ENCODE measurements around the gene CTDP1.

Gene CTDP1

DNA sequence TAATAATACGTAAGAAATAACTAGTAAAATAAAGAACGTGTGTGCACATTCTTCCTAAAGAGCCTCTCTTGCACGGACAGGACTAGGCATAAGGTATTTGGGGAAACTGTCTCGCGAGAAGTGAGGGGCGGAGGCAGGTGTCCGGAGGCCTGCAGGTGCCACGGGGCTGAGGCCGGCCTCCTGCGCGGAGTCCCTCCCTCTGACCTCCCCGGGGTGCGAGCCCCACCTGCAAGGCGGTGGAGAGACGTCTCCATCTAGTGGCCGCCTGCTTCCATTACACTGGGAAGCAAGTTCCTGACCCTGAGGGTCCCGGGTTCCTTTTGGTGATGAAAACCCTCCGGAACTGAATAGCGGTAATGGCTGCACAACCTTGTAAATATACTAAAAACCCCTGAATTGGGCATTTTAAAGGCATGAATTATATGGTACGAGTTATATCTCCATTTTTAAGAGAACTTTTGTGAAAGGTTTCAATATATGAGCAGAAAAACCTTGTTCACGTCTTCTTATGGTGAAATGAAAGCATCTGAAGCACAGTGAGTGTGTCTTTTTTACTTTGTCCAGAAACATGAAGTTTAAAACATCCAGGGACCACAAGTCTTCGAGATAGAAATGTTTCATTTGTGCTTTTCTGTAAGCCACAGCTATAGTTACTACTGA lies 35.5 kb upstream of the CTDP1 start:
- peak; percentile 74 for DNase-seq

DNA sequence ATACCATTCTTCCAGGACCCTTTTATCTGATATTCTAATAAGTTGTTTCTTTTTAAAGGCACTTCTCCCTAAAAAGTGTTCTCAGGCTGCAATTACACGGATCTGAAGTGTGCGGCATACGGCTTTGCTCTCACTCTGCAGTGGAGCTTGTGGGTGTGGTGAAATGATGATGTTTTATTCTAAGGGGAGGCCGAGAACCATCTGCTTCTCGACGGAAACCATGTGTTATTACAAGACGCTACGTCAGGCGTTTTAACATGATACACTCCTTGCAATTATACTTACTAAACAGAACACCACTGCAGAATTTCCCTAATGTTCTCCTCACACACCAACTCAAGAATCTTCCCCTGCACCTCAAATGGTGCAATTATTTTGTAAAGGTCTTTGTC lies 34.9 kb upstream of the CTDP1 start:
- no peak for DNase-seq

DNA sequence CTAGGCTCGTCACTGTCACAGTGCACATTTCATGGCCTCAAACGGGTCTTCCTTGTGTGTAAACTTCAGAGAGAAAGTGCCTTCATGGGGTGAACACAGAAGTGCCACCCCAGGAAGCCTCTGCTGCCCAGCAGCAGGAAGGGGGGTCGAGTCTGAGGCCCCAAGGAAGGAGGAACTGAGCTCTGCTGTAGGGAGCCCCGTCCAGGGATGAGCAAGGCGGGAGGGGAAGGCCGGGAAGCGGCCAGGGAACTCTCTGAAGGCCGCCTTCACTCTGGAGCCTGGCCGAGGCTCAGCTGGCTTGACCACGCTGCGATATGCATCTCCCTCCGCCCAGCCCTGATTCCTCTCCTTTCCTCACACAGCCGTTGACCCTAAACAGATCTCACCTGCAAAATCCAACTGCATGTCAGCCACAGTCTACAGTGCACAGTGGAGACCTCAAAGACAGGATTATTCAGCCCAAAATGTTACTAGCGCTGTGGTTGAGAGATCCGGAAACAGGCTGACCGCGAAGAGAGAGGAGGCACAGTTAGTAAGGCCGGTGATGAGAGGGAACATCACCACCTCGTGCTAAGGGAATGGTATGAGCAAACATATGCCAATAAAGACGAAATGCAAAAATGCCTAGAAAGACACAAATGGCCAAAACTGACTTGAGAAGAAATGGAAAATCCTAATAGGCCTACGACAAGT lies 34.2 kb upstream of the CTDP1 start:
- no peak for DNase-seq

DNA sequence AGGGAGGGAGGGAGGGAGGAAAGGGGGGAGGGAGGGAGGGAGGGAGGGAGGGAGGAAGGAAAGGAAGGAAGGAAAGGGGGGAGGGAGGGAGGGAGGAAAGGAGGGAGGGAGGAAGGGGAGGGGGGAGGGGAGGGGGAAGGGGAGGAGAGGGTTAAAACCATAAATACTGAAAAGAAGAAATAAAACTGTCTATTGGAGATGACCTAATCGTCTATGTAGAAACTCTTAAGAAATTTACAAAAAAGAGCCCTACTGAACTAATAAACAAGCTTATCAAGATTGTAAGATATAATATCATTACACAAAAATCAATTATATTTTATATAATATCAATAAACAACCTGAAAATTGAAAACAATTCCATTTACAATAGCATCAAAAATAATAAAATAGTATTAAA lies 32.3 kb upstream of the CTDP1 start:
- no peak for DNase-seq

DNA sequence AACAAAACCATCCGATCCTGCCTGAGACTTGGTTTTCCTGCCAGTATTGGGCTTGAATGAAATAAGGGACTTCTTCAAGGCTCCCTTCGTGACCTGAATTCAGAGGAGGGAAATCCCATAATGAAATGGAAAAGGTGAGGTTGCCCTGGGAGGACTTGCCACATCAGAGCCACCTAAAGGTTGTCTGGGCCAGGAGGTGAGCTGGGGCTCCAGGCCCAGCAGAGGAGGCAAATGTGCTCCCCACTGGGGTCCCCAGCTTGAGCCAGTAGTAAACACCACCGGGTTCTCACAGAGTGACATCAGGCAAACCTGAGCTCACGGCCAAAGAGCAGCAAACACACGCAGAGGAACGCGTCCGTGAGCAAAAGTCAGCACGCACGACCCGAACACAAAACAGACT lies 28.6 kb upstream of the CTDP1 start:
- DNase-seq: no peak

DNA sequence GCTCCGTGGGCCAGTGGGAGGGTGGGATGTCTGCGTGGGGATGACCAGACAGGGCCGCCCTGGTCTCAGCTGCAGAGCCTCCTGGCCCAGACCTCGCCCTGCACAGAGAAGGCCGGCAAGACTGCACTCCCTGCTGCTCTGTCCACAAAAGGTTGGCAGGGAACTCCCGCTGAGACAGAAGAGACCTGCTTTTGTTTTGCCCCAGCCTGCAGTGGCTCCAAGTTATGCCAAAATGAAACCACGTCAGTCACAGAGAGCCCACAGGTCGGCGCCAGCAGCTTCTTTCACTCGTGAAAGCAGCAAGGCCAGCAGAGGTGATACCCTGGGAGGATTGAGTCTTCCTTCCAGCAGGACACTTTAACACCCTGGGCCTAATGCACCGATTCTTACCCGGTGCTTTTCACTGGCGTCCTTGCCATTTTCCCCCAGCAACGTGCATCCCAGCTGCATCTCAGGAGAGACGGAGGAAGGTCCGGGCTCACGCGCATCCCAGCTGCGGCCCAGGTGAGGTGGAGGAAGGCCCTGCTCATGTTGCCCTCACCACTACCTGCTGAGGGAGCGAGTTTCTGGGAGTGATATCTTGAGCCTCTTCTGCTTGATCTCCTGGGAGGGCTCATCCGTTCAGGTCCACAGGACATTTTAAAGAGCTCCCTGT lies 22.1 kb upstream of the CTDP1 start:
- DNase-seq: no peak

DNA sequence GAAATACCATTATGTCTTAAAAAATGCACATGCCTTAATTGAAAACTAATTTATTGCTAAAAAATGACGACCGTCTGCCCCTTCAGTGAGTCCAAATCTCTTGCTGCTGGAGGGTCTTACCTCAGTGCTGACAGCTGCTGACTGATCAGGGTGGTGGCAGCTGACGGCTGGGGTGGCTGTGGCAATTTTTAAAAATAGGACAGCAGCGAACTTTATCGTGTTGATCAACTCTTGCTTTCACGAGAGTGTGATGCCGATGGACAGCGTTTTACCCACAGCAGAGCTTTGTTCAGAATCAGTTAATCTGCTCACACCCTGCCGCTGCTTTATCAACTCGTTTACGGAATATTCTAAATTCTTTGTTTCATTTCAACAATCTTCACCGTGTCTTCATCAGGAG lies 21.2 kb upstream of the CTDP1 start:
- DNase-seq: no peak

DNA sequence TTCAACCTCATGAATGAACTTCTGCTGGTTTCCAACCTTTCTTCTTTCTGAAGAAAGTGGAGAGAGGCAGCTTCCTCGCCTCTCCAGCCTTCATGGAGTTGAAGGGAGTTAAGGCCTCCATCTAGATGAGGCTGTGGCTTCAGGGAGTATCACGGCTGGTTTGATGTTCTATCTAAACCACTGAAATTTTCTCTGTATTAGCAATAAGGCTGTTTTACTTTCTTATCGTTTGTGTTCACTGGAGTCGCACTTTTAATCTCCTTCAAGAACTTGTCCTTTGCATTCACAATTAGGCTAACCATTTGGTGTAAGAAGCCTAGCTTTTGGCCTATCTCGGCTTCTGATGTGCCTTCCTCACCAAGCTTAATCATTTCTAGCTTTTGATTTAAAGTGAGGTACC lies 19.9 kb upstream of the CTDP1 start:
- no peak for DNase-seq

DNA sequence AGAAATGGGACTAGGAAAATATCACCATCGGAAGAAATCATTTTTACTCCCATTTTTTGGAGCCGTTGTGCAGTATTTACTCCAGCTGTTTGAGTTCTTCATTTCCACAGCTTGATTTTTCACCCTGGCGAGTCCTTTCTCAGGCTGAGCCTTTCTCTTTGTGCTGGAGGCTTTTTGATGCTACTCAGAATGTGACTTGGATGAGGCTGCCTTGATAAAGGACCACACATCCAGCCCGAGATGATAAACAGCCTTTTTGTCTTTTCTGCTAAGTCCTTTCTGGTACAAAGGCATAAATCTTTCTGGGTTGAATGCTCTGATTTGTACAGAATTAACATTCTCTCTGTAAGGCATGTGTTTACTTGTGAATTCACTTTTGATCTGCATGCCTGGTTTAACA lies 17.6 kb upstream of the CTDP1 start:
- no peak for DNase-seq

DNA sequence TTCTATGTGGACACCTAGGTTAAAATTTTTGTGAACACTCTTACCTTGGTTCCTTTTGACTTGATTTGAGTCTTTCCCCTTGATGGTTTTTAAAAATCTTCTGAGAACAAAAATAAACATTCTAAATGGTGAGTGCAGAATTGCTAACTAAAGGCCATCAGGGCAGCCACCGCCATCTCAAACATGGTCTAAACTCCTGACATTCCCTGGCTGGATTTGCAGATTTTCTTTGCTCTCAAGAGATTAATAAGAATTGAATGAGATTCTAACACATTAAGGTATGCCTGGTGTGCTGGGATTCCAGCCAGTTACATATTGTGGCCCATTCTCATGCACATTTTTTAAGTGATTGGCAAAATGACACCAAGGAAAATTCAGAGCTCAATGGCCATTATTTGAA lies 17.2 kb upstream of the CTDP1 start:
- DNase-seq: no peak

DNA sequence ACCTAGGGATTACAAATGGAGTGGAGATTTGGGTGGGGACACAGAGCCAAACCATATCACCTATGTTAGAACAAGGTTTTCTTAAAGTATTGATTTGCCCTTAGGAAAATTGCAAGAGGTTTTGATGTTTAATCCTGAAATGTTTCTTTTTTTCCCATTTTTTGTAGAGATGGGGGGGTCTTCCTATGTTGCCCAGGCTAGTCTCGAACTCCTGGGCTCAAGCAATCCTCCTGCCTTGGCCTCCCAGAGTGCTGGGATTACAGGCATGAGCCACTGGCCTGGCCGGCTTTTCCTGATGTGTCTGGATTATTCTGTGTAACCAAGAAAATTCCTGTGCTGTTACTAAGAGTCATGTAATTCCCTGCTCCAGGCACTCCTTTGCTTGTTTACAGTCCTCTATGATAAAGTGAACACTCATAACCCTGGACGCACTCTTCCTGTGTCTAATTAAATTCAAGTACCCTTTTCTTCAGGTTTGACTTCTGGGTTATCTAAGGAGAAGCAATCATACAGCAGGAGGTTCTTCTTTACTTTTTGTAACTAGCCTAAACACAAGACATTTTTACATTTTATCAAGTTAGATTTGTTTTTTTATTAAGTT lies 15.0 kb upstream of the CTDP1 start:
- no peak for DNase-seq

DNA sequence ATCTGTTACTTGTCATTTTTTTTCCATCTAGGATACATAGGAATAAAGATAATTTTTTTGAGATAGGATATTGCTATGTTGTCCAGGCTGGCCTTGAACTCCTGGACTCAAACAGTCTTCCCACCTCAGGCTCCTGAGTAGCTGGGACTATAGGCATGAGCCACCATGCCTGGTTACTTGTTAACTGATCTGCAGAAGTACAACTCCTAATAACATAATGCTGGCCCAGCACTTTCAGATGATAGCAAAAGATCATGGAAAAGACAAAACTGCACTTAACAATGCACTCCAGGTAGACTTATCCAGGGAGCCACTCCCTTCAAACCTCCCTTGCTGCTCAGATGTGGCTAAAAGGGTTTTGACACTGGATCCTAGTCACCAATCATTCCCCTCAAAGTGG lies 11.4 kb upstream of the CTDP1 start:
- no peak for DNase-seq

DNA sequence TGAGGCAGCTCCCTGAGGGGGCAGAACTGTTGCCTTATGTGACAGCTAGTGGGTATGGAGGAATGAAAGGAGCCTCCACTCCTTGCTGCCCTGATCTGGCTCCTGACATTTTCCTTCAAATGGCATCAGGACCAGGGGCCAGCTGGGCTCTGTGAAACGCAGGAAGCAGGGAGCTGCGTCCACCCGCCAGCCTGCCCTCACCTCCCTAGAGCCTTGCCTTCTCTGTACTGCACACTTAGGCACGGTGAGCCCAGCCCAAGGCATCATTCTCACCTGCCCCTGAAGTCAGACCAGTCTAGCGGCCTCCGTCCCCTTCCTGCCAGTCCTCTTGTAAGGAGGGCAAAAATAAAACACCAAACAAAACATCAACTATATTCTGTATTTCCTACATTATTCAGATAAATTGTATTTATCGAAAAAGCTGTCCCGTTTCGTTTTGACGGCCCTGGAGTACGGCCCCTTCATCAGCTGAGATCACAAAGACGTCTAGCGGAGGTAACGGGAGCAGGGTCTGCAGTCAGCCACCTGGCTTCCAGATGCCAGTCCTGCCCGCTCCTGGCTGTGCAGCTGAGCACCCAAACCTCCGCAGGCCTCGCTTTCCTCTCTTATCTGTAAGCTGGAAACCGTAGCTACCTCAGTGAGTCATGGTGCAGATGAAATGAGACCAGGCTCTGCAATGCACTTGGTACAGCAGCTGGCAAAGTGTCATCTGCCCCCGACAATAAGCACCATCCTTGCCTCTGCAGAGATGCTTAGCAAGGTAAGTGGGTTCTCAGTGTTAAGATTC lies 6.9 kb upstream of the CTDP1 start:
- no peak for DNase-seq

DNA sequence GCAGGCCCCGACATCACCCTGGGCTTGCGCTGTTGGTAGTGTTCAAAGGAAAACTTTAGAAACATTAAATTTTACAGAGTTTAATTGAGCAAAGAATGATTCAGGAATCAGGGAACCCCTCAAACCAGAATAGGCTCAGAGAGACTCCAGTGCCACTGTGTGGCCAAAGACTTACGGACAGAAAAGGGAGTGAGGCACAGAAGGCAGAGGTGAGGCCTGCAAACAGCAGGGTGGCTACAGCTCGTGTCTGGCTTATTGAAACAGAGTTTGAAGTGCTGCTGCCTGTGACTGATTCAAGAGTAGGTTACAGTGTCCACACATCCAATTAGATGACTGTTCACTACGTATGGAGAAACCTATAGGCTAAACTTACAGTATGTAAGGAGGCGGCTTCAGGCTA lies 2.4 kb upstream of the CTDP1 start:
- no peak for DNase-seq

DNA sequence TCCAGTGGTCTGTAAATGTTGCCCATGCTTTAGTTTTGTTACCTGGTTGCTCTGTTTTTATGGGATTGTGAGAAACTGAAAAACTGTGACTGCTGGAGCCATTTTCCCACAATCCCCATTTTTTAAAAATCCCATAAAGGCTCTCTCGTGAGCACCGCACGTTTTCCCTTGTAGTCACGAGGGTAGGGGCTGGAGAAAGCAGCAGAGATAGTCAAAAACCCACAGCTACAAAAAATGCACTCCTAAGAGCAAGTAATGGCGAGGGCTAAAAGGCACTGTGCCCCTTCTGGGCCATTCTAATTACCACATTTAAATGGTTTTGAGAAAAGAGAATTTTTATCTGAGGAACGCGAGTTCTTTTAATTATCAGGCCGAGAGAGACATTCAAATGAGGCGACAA lies 1.8 kb upstream of the CTDP1 start:
- DNase-seq: no peak

DNA sequence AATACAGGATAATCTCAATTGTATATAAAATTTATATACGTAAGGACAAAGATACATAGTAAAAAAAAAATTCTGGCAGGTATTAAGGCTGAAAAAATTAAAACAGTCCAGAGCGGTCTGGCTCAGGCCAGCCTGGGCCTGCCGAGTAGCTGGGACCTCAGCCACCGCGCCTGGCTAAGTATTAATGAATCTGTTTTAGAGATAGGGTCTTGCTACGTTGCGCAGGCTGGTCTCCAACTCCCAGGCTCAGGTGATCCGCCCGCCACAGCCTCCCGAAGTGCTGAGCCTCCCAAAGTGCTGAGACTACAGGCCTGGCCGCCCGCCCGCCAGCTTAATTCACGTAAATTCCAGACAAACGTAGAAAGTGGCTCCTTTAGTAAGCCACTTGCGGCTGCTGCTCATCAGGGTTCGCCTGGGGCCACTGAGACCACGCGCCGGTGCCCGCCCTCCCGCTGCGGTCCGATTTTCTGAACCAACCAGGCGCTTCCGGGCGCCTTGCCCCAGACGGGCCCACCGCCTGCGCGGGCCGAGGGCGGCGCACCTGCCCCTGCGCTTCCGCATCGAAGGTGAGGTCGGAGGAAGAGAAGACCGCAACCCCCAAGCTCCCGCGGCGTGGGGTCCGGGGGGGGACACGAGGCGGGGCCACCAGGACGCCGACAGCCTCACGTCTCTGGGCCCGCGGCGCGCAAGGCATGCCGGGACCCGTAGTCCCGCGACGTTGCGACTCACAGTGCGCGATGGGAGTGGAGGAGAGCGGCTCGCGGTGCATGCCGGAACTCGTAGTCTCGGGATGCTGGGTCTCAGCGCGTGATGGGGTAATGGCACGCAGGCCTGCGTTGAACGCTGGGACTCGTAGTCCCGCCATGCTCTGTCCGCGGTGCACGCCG lies 695 bp upstream of the CTDP1 start:
- DNase-seq: peak; percentile 96

DNA sequence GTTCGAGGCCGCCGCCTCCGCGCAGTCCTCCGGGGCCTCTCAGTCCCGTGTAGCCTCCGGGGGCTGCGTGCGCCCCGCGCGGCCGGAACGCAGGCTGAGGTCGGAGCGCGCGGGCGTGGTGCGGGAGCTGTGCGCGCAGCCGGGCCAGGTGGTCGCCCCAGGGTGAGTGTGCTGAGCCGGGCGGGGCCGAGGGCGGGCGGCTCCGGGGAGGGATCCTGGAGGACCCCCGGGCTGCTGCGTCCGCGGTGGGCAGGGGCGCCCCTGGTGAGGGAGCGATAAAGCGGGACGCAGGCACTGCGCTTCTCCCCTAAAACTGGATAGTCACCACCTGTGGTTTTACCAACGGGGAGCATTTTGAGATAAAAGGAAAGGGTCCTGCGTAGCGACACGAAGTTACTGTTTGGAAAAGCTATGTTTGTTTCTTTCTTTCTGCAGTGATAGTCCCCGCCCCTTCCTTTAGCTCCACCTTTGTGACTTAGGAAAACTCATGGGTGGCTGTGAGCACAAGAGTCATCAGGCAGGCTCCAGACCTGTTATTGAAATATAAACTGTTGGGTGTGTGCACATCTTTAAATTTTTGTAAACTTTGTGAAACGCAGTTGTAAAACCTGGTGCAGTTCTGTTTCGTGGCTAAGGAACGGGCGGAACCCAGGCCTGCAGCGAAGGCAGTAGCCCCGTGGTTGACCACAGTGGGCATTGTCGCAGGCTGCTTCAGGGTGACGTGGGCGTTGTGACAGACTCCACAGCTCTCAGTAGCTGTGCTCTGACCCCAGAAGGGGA lies 687 bp downstream of the CTDP1 start:
- DNase-seq: peak; percentile 48

DNA sequence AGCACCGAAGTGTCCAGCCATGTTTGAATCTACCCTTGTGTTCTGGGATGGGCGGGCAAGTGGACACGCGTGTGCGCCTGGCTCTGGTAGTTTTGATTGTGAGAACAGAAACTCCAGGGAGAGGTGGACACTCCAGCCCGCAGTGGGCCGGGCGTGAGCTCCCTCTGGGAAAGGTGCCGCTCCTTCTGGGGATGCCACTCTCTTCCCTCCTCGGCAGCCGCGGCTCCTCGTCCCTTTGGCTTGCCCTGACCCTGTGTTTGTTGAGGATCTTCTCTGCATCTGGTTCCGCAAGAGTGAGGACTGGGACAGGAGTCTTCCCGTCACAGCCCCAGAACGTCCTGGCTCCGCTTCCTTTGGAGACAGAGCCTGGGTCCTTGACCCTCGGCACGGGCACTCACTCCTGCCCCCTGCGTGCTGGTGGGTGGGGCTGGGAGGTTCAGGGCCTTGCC lies 1.3 kb downstream of the CTDP1 start:
- no peak for DNase-seq

DNA sequence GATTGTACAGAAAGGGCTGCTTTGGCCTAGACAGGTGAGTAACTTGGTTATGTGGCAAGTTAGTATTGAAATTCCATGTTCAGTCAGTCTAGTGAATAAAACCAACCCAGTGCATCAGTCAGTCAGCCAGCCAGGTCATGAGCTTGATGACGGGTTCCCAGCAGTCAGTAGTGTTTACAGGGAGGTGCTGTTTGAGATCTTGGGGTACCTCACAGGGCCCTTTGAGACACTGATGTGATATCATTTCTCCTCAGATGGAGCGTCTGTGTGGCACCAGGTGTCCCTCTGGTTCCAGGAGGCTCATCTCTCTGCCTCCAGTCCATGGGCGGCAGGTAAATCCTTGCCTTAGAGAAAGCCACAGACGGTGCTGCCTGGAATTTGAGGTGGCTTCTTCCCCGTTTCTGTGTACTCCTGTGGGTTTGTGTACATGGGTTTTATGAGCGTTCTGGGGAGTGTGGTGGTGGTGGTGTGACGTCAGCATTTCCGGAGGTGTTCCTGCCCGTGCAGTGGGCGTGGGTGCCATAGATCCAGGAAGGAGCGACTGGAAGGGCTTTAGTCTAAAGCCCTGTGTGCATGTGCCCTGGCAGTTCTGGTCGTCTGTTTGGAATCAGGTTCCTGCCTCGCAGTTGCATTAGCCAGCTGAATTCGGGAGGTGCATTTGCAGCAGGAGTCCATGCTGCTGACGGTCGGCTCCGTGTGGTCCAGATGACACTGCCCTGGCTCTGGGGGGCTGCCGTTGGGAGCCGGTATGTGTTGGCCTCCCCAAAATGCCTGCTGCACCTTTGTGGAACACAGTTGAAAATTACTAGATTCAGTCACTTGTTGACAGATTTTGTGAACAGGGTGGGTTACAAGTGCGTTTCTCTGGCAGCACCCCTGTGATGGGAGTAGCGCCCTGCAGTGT lies 2.1 kb downstream of the CTDP1 start:
- DNase-seq: no peak

DNA sequence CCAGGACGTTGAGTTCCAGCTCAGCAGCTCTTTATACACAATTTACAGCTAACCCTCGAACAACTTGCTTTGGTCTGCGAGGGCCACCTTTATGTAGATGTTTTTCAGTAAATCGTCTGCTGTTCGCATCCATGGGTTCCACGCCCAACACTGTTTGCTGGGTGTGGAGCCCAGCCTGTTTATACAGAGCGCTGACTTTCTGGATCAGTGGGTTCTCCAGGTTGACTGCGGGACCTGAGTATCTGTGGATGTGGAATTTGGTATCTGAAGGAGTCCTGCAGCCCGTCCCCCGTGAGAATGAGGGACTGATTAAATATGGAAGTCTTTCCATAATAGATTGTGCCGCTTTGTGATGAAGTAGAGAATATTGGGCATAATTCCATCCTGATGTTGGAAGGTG lies 2.9 kb downstream of the CTDP1 start:
- DNase-seq: no peak
